CD4-positive, alpha-beta T cell (primary cell): ENCODE results near the gene GRM8. TPM values are rescaled to one million over a fixed set of nuclear protein-coding genes. Genes with fewer than 3 reads are reported as not detected.
"Not testable (repeated sequence)": the region's sequence is repeated elsewhere in the genome, so short reads cannot be mapped to it uniquely, and the experiment has no call there.

Experiments used
- ATAC-seq: fragments of 200-7000 bp; cut with Tn5 transposase; one replicate; pipeline ENCODE4 v1.10.0; 2022; ENCODE audit warnings: mild to moderate bottlenecking; ENCODE audit not compliant: poor library complexity
- CTCF ChIA-PET: fragments of 350-600 bp; sonication (Branson Sonifier 250); formaldehyde crosslinking; loops from one replicate; lab custom pipeline; 2021; ENCODE audit warnings: antibody characterized with exemption, inconsistent platforms; lab: Charles Lee
- POLR2A ChIA-PET: fragments of 350-600 bp; sonication (Branson Sonifier 250); formaldehyde crosslinking; loops from one replicate; lab custom pipeline; 2021; ENCODE audit warnings: antibody characterized with exemption, inconsistent platforms; lab: Charles Lee
- DNase-seq, 14 experiments: peaks; one replicate each; pipeline ENCODE4 v3.0.0-alpha.2; 2013 to 2020; ENCODE audit warnings: mixed read lengths in 2 of 14
- H3K27ac ChIP-seq, 2 donors: one replicate each; pipeline versions ENCODE4 v1.5.1 to v1.7.0; 2013; ENCODE audit warnings: low read length in 2 of 2, low read depth in 1 of 2, mild to moderate bottlenecking in 1 of 2
- H3K27me3 ChIP-seq, 2 experiments: 1 replicate in 1 of 2; 2 replicates in 1 of 2; pipeline versions ENCODE4 v1.6.1 to v1.7.0; 2013; ENCODE audit warnings: low read length in 2 of 2, control low read depth in 1 of 2, mild to moderate bottlenecking in 1 of 2, moderate library complexity in 1 of 2; ENCODE audit not compliant: insufficient read depth in 2 of 2, control insufficient read depth in 1 of 2
- H3K36me3 ChIP-seq: one replicate; pipeline ENCODE4 v1.6.1; 2013; ENCODE audit warnings: low read length, control low read depth; ENCODE audit not compliant: insufficient read depth
- H3K4me1 ChIP-seq: one replicate; pipeline ENCODE4 v1.6.1; 2013; ENCODE audit warnings: low read length, control low read depth; ENCODE audit not compliant: insufficient read depth
- H3K4me3 ChIP-seq: one replicate; pipeline ENCODE4 v1.5.1; 2013; ENCODE audit warnings: mild to moderate bottlenecking, low read length, moderate library complexity
- H3K9me3 ChIP-seq, 2 experiments: 1 replicate in 1 of 2; 2 replicates in 1 of 2; pipeline versions ENCODE4 v1.6.1 to v1.7.0; 2013; ENCODE audit warnings: low read length in 2 of 2, mild to moderate bottlenecking in 2 of 2, control low read depth in 1 of 2, moderate library complexity in 1 of 2; ENCODE audit not compliant: control insufficient read depth in 1 of 2, insufficient read depth in 1 of 2
- H3K27ac Mint-ChIP-seq: one replicate; pipeline ENCODE4 v1.8.0; 2020; ENCODE audit warnings: mixed read lengths
- H3K27me3 Mint-ChIP-seq: one replicate; pipeline ENCODE4 v1.8.0; 2021; ENCODE audit warnings: mixed read lengths
- H3K36me3 Mint-ChIP-seq: one replicate; pipeline ENCODE4 v1.8.0; 2021; ENCODE audit warnings: low read depth, mixed read lengths
- H3K4me1 Mint-ChIP-seq: one replicate; pipeline ENCODE4 v1.8.0; 2021; ENCODE audit warnings: low read depth, mixed read lengths
- H3K4me3 Mint-ChIP-seq: one replicate; pipeline ENCODE4 v1.8.0; 2020; ENCODE audit warnings: mild to moderate bottlenecking, mixed read lengths
- H3K9me3 Mint-ChIP-seq: one replicate; pipeline ENCODE4 v1.8.0; 2020; ENCODE audit warnings: mixed read lengths
- CTCF ChIP-seq: fragments of 200-600 bp; IDR thresholded peaks from one replicate; pipeline ENCODE4 v1.8.0; 2022; ENCODE audit warnings: antibody characterized with exemption, mild to moderate bottlenecking
- intact Hi-C, 2 experiments: fragments of 100-400 bp; cut with DNase I in 1 of 2; cut with micrococcal nuclease in 1 of 2; formaldehyde crosslinking; loops; one replicate each; pipeline versions ENCODE4 v1.15.1 to v1.9.0; 2023 to 2025; cut with DNase I, micrococcal nuclease
- total RNA-seq, 174 experiments: library from RNA in 2 of 174; stranded (reverse) in 2 of 174; gene quantifications; one replicate each; pipeline ENCODE4 v1.2.3 and lab custom pipeline; 2021 to 2026

GRM8 gene
- total RNA-seq, 2 experiments from 2014 or later: not detected

- no peaks in the 10 kb centered on the region for H3K27me3 Mint-ChIP-seq
Measured at GRCh38 chr7:126682176-126682575, 570.6 kb downstream of the GRM8 start.

GRCh38 chr7:126668762-126669161, 584.0 kb downstream of the GRM8 start:
- H3K4me3 ChIP-seq, H3K4me1 ChIP-seq, POLR2A ChIA-PET, H3K4me1 Mint-ChIP-seq, H3K36me3 Mint-ChIP-seq, H3K27ac ChIP-seq, CTCF ChIA-PET, H3K27me3 Mint-ChIP-seq, H3K4me3 Mint-ChIP-seq, H3K9me3 ChIP-seq, ATAC-seq, H3K36me3 ChIP-seq, H3K9me3 Mint-ChIP-seq, H3K27ac Mint-ChIP-seq, H3K27me3 ChIP-seq, intact Hi-C loops, DNase-seq: not testable (repeated sequence)

More at GRCh38 chr7:126682176-126682575, 570.6 kb downstream of the GRM8 start:
- H3K9me3 ChIP-seq: peaks cover 0 to 18% of the 10 kb centered on the region in 2 experiments
- ChIA-PET POLR2A (no interaction called here), CTCF (no interaction called here)
- Mint-ChIP-seq H3K4me1 (no peaks in the 10 kb centered on the region), H3K36me3 (no peaks in the 10 kb centered on the region), H3K27ac (no peak overlapping the region), H3K9me3 (no peaks in the 10 kb centered on the region), H3K4me3 (no peak overlapping the region)
- H3K27me3 ChIP-seq: peaks cover 0 to 3% of the 10 kb centered on the region in 2 experiments
- no peaks in the 10 kb centered on the region for H3K36me3 ChIP-seq
- no peak overlapping the region for H3K4me3 ChIP-seq
- intact Hi-C loops: no loop called here
- ATAC-seq (no peak), DNase-seq (no peak)
- TF ChIP-seq CTCF: no peak
- H3K4me1 ChIP-seq: no peaks in the 10 kb centered on the region
- H3K27ac ChIP-seq: no peak overlapping the region

- H3K27me3 ChIP-seq: no peaks in the 10 kb centered on the region
- no peaks in the 10 kb centered on the region for H3K4me1 Mint-ChIP-seq
- intact Hi-C loops: no loop called here
- H3K4me1 ChIP-seq: no peaks in the 10 kb centered on the region
- no peak overlapping the region for H3K27ac ChIP-seq
- no peak for TF ChIP-seq CTCF
- no peaks in the 10 kb centered on the region for H3K27me3 Mint-ChIP-seq
- no peak overlapping the region for H3K27ac Mint-ChIP-seq
- H3K4me3 ChIP-seq: no peak overlapping the region
- ChIA-PET CTCF (no interaction called here), POLR2A (no interaction called here)
- no peaks in the 10 kb centered on the region for H3K36me3 ChIP-seq
- ATAC-seq (no peak), DNase-seq (no peak)
- peaks cover 8% of the 10 kb centered on the region for H3K9me3 Mint-ChIP-seq
- peaks cover 0 to 9% of the 10 kb centered on the region in 2 experiments for H3K9me3 ChIP-seq
- no peak overlapping the region for H3K4me3 Mint-ChIP-seq
- H3K36me3 Mint-ChIP-seq: no peaks in the 10 kb centered on the region
Measured at GRCh38 chr7:126668367-126668752, 584.4 kb downstream of the GRM8 start.

GRCh38 chr7:126667742-126668366, 584.9 kb downstream of the GRM8 start:
- Mint-ChIP-seq H3K9me3 (peaks cover 5% of the 10 kb centered on the region), H3K4me1 (no peaks in the 10 kb centered on the region), H3K27ac (no peak overlapping the region), H3K4me3 (no peak overlapping the region), H3K36me3 (no peaks in the 10 kb centered on the region), H3K27me3 (no peaks in the 10 kb centered on the region)
- H3K4me3 ChIP-seq: no peak overlapping the region
- H3K4me1 ChIP-seq: no peaks in the 10 kb centered on the region
- intact Hi-C loops: no loop called here
- ChIA-PET POLR2A (no interaction called here), CTCF (no interaction called here)
- no peaks in the 10 kb centered on the region for H3K36me3 ChIP-seq
- peaks cover 0 to 9% of the 10 kb centered on the region in 2 experiments for H3K9me3 ChIP-seq
- H3K27me3 ChIP-seq: no peaks in the 10 kb centered on the region
- no peak for TF ChIP-seq CTCF
- no peak overlapping the region for H3K27ac ChIP-seq
- ATAC-seq (no peak), DNase-seq (no peak)
